Left lung (tissue), 10 donors: ENCODE results near the gene OLIG3. TPM values are rescaled to one million over a fixed set of nuclear protein-coding genes. Genes with fewer than 3 reads are reported as not detected.

Experiments
- ATAC-seq: fragments of 200-7000 bp; cut with Tn5 transposase; one replicate; pipeline ENCODE4 v1.9.1; 2020; ENCODE audit warnings: moderate library complexity
- DNase-seq, 4 donors: peaks; one replicate each; pipeline ENCODE4 v3.0.0-alpha.2; 2013 to 2020
- H3K27ac ChIP-seq, 2 donors: fragments of 200-600 bp; sonication (generic) in 1 of 2; one replicate each; pipeline versions ENCODE4 v1.5.0 to v1.8.0; 2020 to 2021
- H3K27me3 ChIP-seq, 2 donors: fragments of 200-600 bp; sonication (generic) in 1 of 2; one replicate each; pipeline versions ENCODE4 v1.5.0 to v1.8.0; 2020 to 2021
- H3K36me3 ChIP-seq, 2 donors: fragments of 200-600 bp; sonication (generic) in 1 of 2; one replicate each; pipeline versions ENCODE4 v1.5.0 to v1.8.0; 2020 to 2021
- H3K4me1 ChIP-seq, 2 donors: fragments of 200-600 bp; one replicate each; pipeline ENCODE4 v1.8.0; 2021
- H3K4me3 ChIP-seq, 2 donors: fragments of 200-600 bp; sonication (generic) in 1 of 2; one replicate each; pipeline versions ENCODE4 v1.5.0 to v1.8.0; 2020 to 2021; ENCODE audit warnings: mild to moderate bottlenecking in 1 of 2
- H3K9me3 ChIP-seq, 2 donors: fragments of 200-600 bp; sonication (generic) in 1 of 2; one replicate each; pipeline versions ENCODE4 v1.5.0 to v1.8.0; 2020 to 2021
- intact Hi-C, 2 donors: fragments of 100-400 bp; cut with DNase I; formaldehyde crosslinking; loops; one replicate each; pipeline versions ENCODE4 v1.11.2 to v1.14.2; 2022
- polyA plus RNA-seq, 6 donors: library from polyadenylated mRNA; unstranded; fragments of 120-200 nt; gene quantifications; one replicate each; pipeline ENCODE4 v1.2.1, GENCODE V29; 2013; ENCODE audit not compliant: insufficient read length in 6 of 6
- total RNA-seq, 2 donors: library from RNA; stranded (reverse); fragmentation: NEBNext Ultra II Directional; extraction: Animal tissue kit (Norgen Biotek cat#: 25700); gene quantifications; one replicate each; pipeline ENCODE4 v1.2.1, GENCODE V29; 2021
- TF ChIP-seq, protein P1 (sequence below), 2 donors: fragments of 200-600 bp; sonication (generic) in 1 of 2; IDR thresholded peaks; one replicate each; pipeline versions ENCODE4 v1.5.0 to v1.8.0; 2021; ENCODE audit warnings: antibody characterized with exemption in 2 of 2
- donor health status: DM: no; HTN: yes; CAD: no.
- donor health status: DM: no; HTN: no; CAD: no.

OLIG3 gene
- total and polyA plus RNA-seq, 8 donors, result not detected

DNA sequence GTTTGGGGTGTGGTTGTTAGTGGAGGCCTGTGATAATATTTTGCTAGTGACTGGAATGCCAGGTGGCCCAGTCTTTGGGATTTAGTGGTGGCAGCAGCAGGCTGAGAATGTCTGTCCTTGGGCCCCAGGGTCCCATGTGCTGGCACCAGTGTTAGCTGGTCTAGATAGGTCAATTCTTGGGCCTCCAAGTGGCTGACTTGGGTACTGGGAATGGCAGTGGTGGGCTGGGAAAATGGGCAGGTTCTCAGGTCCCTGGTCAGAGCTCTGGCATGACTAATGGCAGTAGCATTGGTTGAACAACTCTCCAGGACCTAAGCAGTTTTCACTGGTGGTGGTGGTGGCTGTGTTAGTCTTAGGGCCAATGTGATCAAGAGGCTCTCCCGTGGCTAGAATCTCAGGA lies 50.3 kb downstream of the OLIG3 start:
- ATAC-seq (no peak), DNase-seq (no peak)
- Histone ChIP-seq H3K27me3 (no peaks in the 10 kb centered on the region), H3K9me3 (peaks cover 0 to 3% of the 10 kb centered on the region in 2 donors), H3K27ac (no peak overlapping the region), H3K4me3 (no peak overlapping the region), H3K4me1 (no peaks in the 10 kb centered on the region), H3K36me3 (no peaks in the 10 kb centered on the region)
- TF ChIP-seq, protein P1, sequence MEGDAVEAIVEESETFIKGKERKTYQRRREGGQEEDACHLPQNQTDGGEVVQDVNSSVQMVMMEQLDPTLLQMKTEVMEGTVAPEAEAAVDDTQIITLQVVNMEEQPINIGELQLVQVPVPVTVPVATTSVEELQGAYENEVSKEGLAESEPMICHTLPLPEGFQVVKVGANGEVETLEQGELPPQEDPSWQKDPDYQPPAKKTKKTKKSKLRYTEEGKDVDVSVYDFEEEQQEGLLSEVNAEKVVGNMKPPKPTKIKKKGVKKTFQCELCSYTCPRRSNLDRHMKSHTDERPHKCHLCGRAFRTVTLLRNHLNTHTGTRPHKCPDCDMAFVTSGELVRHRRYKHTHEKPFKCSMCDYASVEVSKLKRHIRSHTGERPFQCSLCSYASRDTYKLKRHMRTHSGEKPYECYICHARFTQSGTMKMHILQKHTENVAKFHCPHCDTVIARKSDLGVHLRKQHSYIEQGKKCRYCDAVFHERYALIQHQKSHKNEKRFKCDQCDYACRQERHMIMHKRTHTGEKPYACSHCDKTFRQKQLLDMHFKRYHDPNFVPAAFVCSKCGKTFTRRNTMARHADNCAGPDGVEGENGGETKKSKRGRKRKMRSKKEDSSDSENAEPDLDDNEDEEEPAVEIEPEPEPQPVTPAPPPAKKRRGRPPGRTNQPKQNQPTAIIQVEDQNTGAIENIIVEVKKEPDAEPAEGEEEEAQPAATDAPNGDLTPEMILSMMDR (IDR thresholded peaks at IDR 0.05), result no peak
- intact Hi-C loops, result no loop called here
